ENCODE results near the gene IKBKE.

Gene IKBKE

DNA sequence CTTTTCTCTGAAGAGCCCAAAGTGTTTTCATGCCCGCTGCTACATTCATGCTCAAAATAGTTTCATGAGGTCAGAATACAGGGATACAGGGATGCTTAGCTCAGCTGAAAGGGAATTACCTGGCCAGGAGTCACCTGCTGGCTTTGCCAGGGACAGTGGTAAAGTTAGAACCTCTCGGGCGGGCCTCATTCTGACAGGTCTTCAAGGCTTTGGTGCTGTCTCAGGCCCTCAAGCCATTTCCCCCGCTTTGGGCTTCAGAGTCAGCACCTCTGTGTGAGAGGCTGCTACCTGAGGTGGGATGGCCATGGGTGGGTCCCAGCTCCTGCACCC, 42.5 kb downstream of the IKBKE start:
- H3K36me3 ChIP-seq (ENCODE audit: control insufficient read depth, insufficient read depth, low read length), result no peaks in the 10 kb centered on the region
- no peak overlapping the region for H3K4me3 ChIP-seq (ENCODE audit: extremely low read depth, insufficient read depth, low read length, poor library complexity, severe bottlenecking)
- no peak overlapping the region for H3K27ac ChIP-seq (ENCODE audit: low read depth, low read length, severe bottlenecking)
- WGBS, 2 experiments (ENCODE audit: insufficient coverage in 2 of 2), result 91 to 94% methylated on average over 4 of the region's 4 CpGs
- no peaks in the 10 kb centered on the region for H3K9me3 ChIP-seq (ENCODE audit: control insufficient read depth, low read length)
- H3K4me1 ChIP-seq (ENCODE audit: control insufficient read depth, insufficient read depth, low read length, poor library complexity, severe bottlenecking), result peaks cover 30% of the 10 kb centered on the region

DNA sequence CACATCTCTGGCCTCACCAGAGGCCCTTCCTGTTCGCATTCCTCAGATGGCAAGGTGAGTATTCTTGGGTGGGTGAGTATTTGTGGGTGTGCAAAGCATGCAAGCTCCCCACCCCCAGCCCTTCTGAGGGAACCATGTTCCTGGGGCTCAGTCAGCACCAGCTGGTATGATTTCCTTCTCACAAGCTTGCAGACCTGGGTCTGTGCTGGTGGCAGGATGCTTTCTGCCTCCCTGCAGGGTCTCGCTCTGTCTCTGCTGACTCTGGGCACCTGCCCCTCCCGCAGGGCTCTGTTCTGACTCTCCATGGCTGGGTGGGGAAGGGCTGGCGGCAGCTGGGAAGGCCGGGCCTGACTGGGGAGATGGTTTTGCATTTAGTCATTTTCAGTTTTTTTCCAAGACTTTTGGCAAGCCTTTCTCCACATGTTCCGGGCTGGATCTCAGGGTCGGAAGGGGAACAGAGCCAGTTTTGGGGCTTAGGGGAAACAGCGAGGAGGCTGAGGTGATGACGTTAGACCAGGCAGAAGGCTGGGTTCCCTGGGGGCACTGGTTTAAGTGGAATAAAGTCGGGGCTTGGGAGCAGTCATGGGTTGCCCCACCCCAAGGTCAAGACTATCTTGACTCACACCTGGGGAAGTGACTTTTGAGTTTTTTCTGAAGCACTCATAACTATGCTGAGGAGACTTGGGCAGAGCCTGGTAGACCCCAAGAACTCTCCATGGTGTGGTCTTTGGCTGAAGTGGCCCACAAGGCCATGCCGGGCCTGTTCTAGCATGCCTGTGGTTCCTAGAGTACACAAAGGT, 43.2 kb downstream of the IKBKE start:
- H3K9me3 ChIP-seq (ENCODE audit: control insufficient read depth, low read length), result no peaks in the 10 kb centered on the region
- H3K36me3 ChIP-seq (ENCODE audit: control insufficient read depth, insufficient read depth, low read length), result no peaks in the 10 kb centered on the region
- H3K4me3 ChIP-seq (ENCODE audit: extremely low read depth, insufficient read depth, low read length, poor library complexity, severe bottlenecking), result no peak overlapping the region
- peaks cover 23% of the 10 kb centered on the region for H3K4me1 ChIP-seq (ENCODE audit: control insufficient read depth, insufficient read depth, low read length, poor library complexity, severe bottlenecking)
- WGBS, 2 experiments (ENCODE audit: insufficient coverage in 2 of 2), result 87 to 94% methylated on average over 8 of the region's 11 CpGs
- no peak overlapping the region for H3K27ac ChIP-seq (ENCODE audit: low read depth, low read length, severe bottlenecking)

DNA sequence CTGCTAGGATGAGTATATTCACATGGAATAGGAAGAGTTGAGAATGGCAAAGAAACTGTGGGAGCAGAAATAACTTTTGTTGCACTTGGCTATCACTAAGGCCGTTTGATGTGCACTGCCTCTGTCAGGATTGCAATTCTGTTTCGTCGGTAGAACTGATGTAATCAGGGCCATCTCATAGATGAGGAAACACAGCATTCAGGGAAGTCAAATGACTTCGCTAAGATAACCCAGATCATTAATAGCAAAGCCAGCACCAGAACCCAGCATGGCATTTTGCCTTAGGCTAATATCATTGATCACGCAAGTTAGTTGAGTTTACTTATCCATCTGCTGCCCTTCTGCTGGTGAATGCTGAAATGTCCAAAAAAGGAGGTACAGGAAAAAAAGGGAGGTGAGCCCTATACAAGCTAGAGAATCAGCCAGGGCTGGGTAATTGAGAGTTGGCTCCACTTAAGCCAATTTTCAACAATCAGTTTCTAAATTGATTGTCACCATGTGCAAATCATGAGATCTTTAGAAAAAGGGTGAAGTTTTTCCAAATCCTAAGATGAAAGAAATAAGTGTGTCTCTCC, 44.6 kb downstream of the IKBKE start:
- no peak overlapping the region for H3K27ac ChIP-seq (ENCODE audit: low read depth, low read length, severe bottlenecking)
- 92% methylated on average over 4 to 5 of the region's 5 CpGs for WGBS, 2 experiments (ENCODE audit: insufficient coverage in 2 of 2)
- H3K4me1 ChIP-seq (ENCODE audit: control insufficient read depth, insufficient read depth, low read length, poor library complexity, severe bottlenecking), result peaks cover 21% of the 10 kb centered on the region
- H3K9me3 ChIP-seq (ENCODE audit: control insufficient read depth, low read length), result no peaks in the 10 kb centered on the region
- no peak overlapping the region for H3K4me3 ChIP-seq (ENCODE audit: extremely low read depth, insufficient read depth, low read length, poor library complexity, severe bottlenecking)
- H3K36me3 ChIP-seq (ENCODE audit: control insufficient read depth, insufficient read depth, low read length), result no peaks in the 10 kb centered on the region

DNA sequence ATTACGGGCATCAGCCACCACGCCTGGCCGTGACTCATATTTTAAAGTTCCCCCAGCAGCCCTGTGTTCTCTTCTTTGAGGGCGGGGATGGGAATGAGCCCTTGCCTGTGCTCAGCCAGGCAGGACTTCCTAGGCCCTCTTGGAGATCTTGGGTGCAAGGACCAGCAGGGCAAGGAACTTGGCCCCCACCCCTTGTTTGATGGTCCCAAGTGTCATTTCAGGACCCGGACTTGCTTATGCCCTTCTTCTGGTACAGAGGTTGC, 46.4 kb downstream of the IKBKE start:
- Histone ChIP-seq H3K27ac (ENCODE audit: low read depth, low read length, severe bottlenecking) (no peak overlapping the region), H3K9me3 (ENCODE audit: control insufficient read depth, low read length) (no peaks in the 10 kb centered on the region), H3K4me3 (ENCODE audit: extremely low read depth, insufficient read depth, low read length, poor library complexity, severe bottlenecking) (no peak overlapping the region), H3K4me1 (ENCODE audit: control insufficient read depth, insufficient read depth, low read length, poor library complexity, severe bottlenecking) (peaks cover 20% of the 10 kb centered on the region), H3K36me3 (ENCODE audit: control insufficient read depth, insufficient read depth, low read length) (no peaks in the 10 kb centered on the region)
- WGBS, 2 experiments (ENCODE audit: insufficient coverage in 2 of 2), result 82 to 88% methylated on average over 5 of the region's 5 CpGs

DNA sequence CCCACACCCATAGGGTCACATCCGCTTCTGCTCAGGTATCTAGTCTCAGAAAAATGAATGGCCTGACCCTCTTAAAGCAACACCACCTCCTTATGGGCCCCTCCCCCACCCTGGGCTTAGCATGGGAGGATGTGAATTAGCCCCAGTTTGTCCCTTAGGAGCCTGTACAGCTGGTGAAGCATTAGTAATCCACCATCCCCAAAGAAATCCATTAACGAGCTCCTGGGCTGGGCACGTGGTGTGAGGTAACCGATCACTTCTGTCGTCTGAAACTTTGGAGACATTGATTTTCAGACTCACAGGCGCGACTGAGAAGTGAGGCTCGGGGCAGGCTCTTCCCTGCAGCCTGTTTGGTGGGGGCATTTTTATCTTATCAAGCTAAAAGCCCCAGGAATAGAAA, 47.5 kb downstream of the IKBKE start:
- Histone ChIP-seq H3K36me3 (ENCODE audit: control insufficient read depth, insufficient read depth, low read length) (no peaks in the 10 kb centered on the region), H3K9me3 (ENCODE audit: control insufficient read depth, low read length) (no peaks in the 10 kb centered on the region), H3K27ac (ENCODE audit: low read depth, low read length, severe bottlenecking) (no peak overlapping the region), H3K4me1 (ENCODE audit: control insufficient read depth, insufficient read depth, low read length, poor library complexity, severe bottlenecking) (peaks cover 11% of the 10 kb centered on the region), H3K4me3 (ENCODE audit: extremely low read depth, insufficient read depth, low read length, poor library complexity, severe bottlenecking) (no peak overlapping the region)
- 85 to 90% methylated on average over 7 to 8 of the region's 8 CpGs for WGBS, 2 experiments (ENCODE audit: insufficient coverage in 2 of 2)

DNA sequence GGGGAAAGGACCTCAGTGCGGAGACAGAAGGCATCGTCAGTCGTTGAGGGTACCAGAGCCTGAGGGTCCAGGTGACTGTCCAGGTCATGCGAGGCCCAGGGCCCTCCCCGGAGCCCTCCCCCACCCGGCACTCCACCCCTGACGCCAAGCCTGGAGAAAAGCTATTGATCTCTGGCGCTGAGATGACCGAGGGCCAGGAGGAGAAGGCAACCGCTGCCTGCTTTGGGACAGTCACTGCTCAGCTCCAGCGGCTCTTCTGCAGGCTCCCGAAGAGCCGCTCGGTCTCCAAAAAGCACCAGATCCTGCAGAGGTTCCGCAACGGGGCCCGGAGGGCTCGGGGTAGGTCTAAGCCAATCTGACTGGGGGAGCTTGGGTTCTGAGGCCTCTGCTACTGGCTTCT, 47.9 kb downstream of the IKBKE start:
- H3K4me3 ChIP-seq (ENCODE audit: extremely low read depth, insufficient read depth, low read length, poor library complexity, severe bottlenecking), result no peak overlapping the region
- H3K9me3 ChIP-seq (ENCODE audit: control insufficient read depth, low read length), result no peaks in the 10 kb centered on the region
- H3K27ac ChIP-seq (ENCODE audit: low read depth, low read length, severe bottlenecking), result no peak overlapping the region
- peaks cover 11% of the 10 kb centered on the region for H3K4me1 ChIP-seq (ENCODE audit: control insufficient read depth, insufficient read depth, low read length, poor library complexity, severe bottlenecking)
- H3K36me3 ChIP-seq (ENCODE audit: control insufficient read depth, insufficient read depth, low read length), result no peaks in the 10 kb centered on the region
- WGBS, 2 experiments (ENCODE audit: insufficient coverage in 2 of 2), result 85 to 93% methylated on average over 14 to 17 of the region's 18 CpGs

DNA sequence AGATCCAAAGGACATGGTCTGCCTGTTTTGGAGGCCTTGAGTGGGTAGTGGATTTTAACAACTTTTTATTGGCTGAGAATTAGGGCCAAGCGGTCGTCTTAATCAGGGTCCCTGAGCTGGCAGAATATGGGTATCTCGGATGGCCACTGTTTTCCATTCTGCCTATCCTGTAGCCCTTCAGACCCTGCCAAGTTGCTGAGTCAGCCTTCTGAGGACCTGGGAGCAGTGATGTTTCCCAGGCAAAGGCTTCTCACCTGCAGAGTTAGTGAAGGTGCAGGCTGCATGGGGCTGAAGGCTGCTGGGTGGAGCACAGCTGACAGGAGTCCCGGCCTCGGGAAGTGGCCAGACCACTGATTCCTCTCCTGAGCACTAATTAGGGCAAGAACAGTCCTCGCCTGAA, 48.5 kb downstream of the IKBKE start:
- H3K27ac ChIP-seq (ENCODE audit: low read depth, low read length, severe bottlenecking), result no peak overlapping the region
- H3K36me3 ChIP-seq (ENCODE audit: control insufficient read depth, insufficient read depth, low read length), result no peaks in the 10 kb centered on the region
- no peaks in the 10 kb centered on the region for H3K9me3 ChIP-seq (ENCODE audit: control insufficient read depth, low read length)
- H3K4me3 ChIP-seq (ENCODE audit: extremely low read depth, insufficient read depth, low read length, poor library complexity, severe bottlenecking), result no peak overlapping the region
- 92% methylated on average over 5 of the region's 6 CpGs for WGBS, 2 experiments (ENCODE audit: insufficient coverage in 2 of 2)
- H3K4me1 ChIP-seq (ENCODE audit: control insufficient read depth, insufficient read depth, low read length, poor library complexity, severe bottlenecking), result peaks cover 6% of the 10 kb centered on the region

DNA sequence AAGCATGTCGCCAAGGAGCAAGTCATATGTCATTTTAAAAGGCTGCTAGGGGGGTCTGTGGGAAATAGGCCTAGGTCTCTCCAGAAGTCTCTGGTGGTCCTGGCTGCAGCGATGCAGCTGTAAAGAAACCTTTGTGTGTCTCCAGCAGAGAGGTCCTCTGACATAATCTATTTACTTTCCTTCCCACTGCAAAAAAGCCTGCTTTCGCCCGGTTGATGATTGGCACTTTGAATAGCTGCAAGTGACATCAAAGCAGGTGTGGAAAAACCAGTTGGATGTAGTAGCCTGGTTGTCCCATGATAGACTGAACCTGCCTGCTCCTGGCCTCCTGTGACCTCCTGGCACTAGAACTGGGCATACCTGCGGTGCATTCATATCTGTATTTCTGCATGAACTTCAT, 50.9 kb downstream of the IKBKE start:
- Histone ChIP-seq H3K27ac (ENCODE audit: low read depth, low read length, severe bottlenecking) (no peak overlapping the region), H3K36me3 (ENCODE audit: control insufficient read depth, insufficient read depth, low read length) (no peaks in the 10 kb centered on the region), H3K4me1 (ENCODE audit: control insufficient read depth, insufficient read depth, low read length, poor library complexity, severe bottlenecking) (no peaks in the 10 kb centered on the region), H3K4me3 (ENCODE audit: extremely low read depth, insufficient read depth, low read length, poor library complexity, severe bottlenecking) (no peak overlapping the region), H3K9me3 (ENCODE audit: control insufficient read depth, low read length) (no peaks in the 10 kb centered on the region)
- WGBS, 2 experiments (ENCODE audit: insufficient coverage in 2 of 2), result 93 to 97% methylated on average over 3 to 5 of the region's 5 CpGs

DNA sequence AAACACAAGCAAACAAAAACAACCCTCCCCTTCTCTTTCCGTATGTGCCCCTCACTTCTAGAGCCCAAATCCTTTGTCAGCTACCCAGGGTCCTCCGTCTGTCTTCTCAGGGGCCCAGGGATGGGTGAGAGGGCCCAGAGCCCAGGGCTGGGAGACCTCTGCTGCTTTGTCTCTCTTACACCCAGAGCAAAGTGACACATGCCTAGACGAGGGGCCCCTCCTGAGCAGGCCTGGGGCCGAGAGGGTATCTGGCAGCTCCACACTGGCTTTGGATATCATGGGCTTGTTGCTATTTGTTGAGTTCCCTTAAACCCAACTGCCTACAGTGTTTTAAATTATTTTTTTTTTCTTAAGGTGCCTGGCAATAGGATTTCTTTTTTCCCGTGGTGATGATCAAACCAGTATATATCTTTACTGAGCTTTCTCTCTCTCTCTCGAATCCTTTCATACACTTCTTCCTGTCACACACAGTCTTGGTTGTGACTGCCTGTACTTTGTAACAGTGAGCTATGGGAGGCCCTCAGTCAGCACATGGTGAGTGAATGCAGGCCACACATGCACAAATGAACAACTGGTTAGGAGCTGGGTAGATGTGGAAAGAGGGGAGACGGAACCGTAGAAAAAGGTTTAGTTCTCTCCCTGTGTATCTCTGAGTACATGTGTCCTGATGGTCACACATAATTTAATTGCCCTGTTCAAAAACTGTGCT, 51.6 kb downstream of the IKBKE start:
- Histone ChIP-seq H3K4me1 (ENCODE audit: control insufficient read depth, insufficient read depth, low read length, poor library complexity, severe bottlenecking) (no peaks in the 10 kb centered on the region), H3K36me3 (ENCODE audit: control insufficient read depth, insufficient read depth, low read length) (no peaks in the 10 kb centered on the region), H3K9me3 (ENCODE audit: control insufficient read depth, low read length) (no peaks in the 10 kb centered on the region), H3K27ac (ENCODE audit: low read depth, low read length, severe bottlenecking) (no peak overlapping the region), H3K4me3 (ENCODE audit: extremely low read depth, insufficient read depth, low read length, poor library complexity, severe bottlenecking) (no peak overlapping the region)
- WGBS, 2 experiments (ENCODE audit: insufficient coverage in 2 of 2), result 70 to 81% methylated on average over 5 of the region's 8 CpGs

DNA sequence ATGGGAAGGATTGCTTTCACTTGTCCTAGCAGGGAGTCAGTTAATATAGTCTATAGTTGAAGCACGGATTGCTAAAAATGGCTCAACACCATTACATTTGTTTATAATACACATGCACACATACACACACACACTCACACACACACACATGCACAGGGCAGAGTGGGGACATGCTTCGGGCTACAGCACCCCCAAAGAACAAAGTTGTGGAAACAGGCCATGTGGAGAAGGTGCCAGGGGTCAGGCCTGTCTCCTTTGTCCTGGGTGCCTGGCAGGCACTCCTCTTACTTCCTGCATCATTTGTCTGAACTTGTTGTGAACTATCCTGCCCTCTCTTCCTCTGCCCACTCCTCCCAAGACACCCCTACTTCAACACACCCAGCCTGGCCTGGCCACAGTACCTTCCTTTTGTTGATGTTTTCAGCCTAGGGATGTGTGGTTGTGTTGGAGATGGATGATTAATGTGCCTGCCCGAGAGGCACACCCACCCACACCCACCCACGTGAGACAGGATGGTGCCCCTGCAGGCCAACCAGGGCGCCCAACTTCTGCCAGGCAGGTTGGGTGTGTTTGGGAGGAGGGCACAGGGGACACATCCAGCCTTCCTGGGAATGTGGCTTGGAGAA, 54.6 kb downstream of the IKBKE start:
- H3K27ac ChIP-seq (ENCODE audit: low read depth, low read length, severe bottlenecking), result no peak overlapping the region

More for the DNA sequence above, 54.6 kb downstream of the IKBKE start:
- H3K36me3 ChIP-seq (ENCODE audit: control insufficient read depth, insufficient read depth, low read length), result no peaks in the 10 kb centered on the region
- H3K4me3 ChIP-seq (ENCODE audit: extremely low read depth, insufficient read depth, low read length, poor library complexity, severe bottlenecking), result no peak overlapping the region
- H3K4me1 ChIP-seq (ENCODE audit: control insufficient read depth, insufficient read depth, low read length, poor library complexity, severe bottlenecking), result no peaks in the 10 kb centered on the region
- WGBS, 2 experiments (ENCODE audit: insufficient coverage in 2 of 2), result 100% methylated on average over 1 to 2 of the region's 5 CpGs
- H3K9me3 ChIP-seq (ENCODE audit: control insufficient read depth, low read length), result no peaks in the 10 kb centered on the region
